Heart left ventricle (tissue), 13 donors: ENCODE data around the gene PDE3A.

Experiments
- POLR2A ChIP-seq, 2 donors: fragments of 450-650 bp; IDR thresholded peaks; one replicate each; pipeline ENCODE4 v1.6.1; 2017; ENCODE audit warnings: antibody characterized with exemption in 2 of 2, mild to moderate bottlenecking in 2 of 2, moderate library complexity in 2 of 2
- TF ChIP-seq, protein P1 (sequence below), 12 donors: fragments of 200-600 bp; sonication (generic) in 4 of 12; IDR thresholded peaks; one replicate each; pipeline versions ENCODE4 v1.5.0 to v1.8.0; 2018 to 2022; ENCODE audit warnings: antibody characterized with exemption in 12 of 12, mild to moderate bottlenecking in 5 of 12
- donor health status: ischemic (EF 13 %, LVEDD 7.1; RV severe dilation, severe dysfunction).
- donor health status: DM: no; HTN: yes; CAD: no.
- donor health status: DM: no; HTN: no; CAD: no.
- donor health status: ischemic (EF 25% LVEDD 6.9; RV normal size, moderate dysfunction).
- donor health status: ischemic (EF 25% LVEDD 5.7; RV mildly dilated, moderate dysfunction).
- donor health status: ischemic (EF 35%, LVEDD 5.7; RV mildly dilated, moderate dysfunction).
- donor health status: nonischemic (EF 11% LVEDD 7.7; RV severe dilation, severe dysfunction).
- donor health status: DM: yes; HTN: yes; CAD: no.
- donor health status: PGD.
- donor health status: ischemic (EF 29% LVEDD 5.4; RV normal size, mild dysfunction).
- donor health status: nonischemic (EF 23%, LVEDD 6.1; RV moderate dilation, normal function).

DNA sequence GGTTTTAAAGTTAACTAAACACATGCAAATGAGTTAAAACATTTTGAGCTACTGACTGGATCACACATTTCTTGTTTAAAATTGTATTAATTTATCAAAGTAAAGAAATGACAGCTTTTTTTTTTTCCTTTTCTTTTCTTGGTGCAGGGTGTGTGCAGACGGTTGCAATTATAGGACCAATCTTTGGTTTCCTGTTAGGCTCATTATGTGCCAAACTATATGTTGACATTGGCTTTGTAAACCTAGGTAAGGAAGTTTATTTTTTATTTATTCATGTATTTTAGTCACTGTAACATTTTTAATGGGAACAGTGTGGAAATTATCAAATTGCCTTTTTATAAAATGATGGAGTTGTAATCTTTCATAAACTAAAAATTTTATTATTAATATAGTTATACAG lies 348.6 kb downstream of the PDE3A start:
- TF ChIP-seq, protein P1, sequence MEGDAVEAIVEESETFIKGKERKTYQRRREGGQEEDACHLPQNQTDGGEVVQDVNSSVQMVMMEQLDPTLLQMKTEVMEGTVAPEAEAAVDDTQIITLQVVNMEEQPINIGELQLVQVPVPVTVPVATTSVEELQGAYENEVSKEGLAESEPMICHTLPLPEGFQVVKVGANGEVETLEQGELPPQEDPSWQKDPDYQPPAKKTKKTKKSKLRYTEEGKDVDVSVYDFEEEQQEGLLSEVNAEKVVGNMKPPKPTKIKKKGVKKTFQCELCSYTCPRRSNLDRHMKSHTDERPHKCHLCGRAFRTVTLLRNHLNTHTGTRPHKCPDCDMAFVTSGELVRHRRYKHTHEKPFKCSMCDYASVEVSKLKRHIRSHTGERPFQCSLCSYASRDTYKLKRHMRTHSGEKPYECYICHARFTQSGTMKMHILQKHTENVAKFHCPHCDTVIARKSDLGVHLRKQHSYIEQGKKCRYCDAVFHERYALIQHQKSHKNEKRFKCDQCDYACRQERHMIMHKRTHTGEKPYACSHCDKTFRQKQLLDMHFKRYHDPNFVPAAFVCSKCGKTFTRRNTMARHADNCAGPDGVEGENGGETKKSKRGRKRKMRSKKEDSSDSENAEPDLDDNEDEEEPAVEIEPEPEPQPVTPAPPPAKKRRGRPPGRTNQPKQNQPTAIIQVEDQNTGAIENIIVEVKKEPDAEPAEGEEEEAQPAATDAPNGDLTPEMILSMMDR (IDR thresholded peaks at IDR 0.05): no peak
- no peak for TF ChIP-seq POLR2A (IDR thresholded peaks at IDR 0.05)
